Endothelial cell of umbilical vein (primary cell): ENCODE results near the gene GNL2. TPM values are rescaled to one million over a fixed set of nuclear protein-coding genes. Genes with fewer than 3 reads are reported as not detected.

Experiments
- BruUV-seq: library from RNA; stranded (reverse); fragments of 400-500 nt; replicated peaks from 2 replicates; lab custom pipeline; 2021; lab: Mats Ljungman, UMichigan
- CTCF ChIA-PET: fragments of 300-600, 350-600 bp; sonication (Branson Sonifier 250); formaldehyde crosslinking; loops from one replicate; lab custom pipeline; 2021; ENCODE audit warnings: antibody characterized with exemption, inconsistent platforms; lab: Charles Lee
- POLR2A ChIA-PET: fragments of 300-600, 350-600 bp; sonication (Branson Sonifier 250); formaldehyde crosslinking; loops from one replicate; lab custom pipeline; 2021; ENCODE audit warnings: antibody characterized with exemption, inconsistent platforms; lab: Charles Lee
- DNase-seq: peaks from one replicate; pipeline ENCODE4 v3.0.0-alpha.2; 2011; ENCODE audit warnings: low read depth, low spot score
- FAIRE-seq: peaks from 2 replicates; lab custom pipeline; 2011; peaks lifted over from hg19 to GRCh38; lab: Jason Lieb, UNC
- H2AFZ ChIP-seq: 2 replicates; pipeline ENCODE4 v1.6.0; 2012; ENCODE audit warnings: low read depth, low read length, control low read depth, inconsistent platforms
- H3K27ac ChIP-seq: 2 replicates; pipeline ENCODE4 v1.5.1; 2011; ENCODE audit warnings: low read depth, mild to moderate bottlenecking, control low read depth, low read length, moderate library complexity; ENCODE audit not compliant: insufficient read depth
- H3K27me3 ChIP-seq, 2 experiments: 2 replicates each; pipeline versions ENCODE4 v1.6.0 to v1.6.1; 2011; ENCODE audit warnings: low read length in 2 of 2, mixed read lengths in 1 of 2; ENCODE audit not compliant: control insufficient read depth in 2 of 2, insufficient read depth in 2 of 2
- H3K36me3 ChIP-seq, 2 experiments: 2 replicates in 1 of 2; 3 replicates in 1 of 2; pipeline ENCODE4 v1.5.1; 2011; ENCODE audit warnings: low read length in 2 of 2, mild to moderate bottlenecking in 1 of 2, moderate library complexity in 1 of 2; ENCODE audit not compliant: control insufficient read depth in 2 of 2, insufficient read depth in 2 of 2; ENCODE audit errors: extremely low read depth in 1 of 2
- H3K4me1 ChIP-seq: 3 replicates; pipeline ENCODE4 v1.5.1; 2011; ENCODE audit warnings: mild to moderate bottlenecking, low read length; ENCODE audit not compliant: control insufficient read depth, insufficient read depth; ENCODE audit errors: extremely low read depth
- H3K4me2 ChIP-seq: 2 replicates; pipeline ENCODE4 v1.6.1; 2011; ENCODE audit warnings: low read length, control low read depth, mixed read lengths; ENCODE audit not compliant: insufficient read depth
- H3K4me3 ChIP-seq, 3 experiments: fragments of 200-600 bp in 1 of 3; sonication (generic), shearing (Covaris generic) in 1 of 3; replicated peaks in 1 of 3; 2 replicates each; pipeline ENCODE4 v1.5.1; 2011 to 2016; ENCODE audit warnings: control low read depth in 3 of 3, low read length in 3 of 3, mild to moderate bottlenecking in 2 of 3, inconsistent platforms in 1 of 3, low read depth in 1 of 3, moderate library complexity in 1 of 3; ENCODE audit not compliant: insufficient read depth in 1 of 3
- H3K79me2 ChIP-seq: 2 replicates; pipeline ENCODE4 v1.6.0; 2012; ENCODE audit warnings: low read length, inconsistent platforms; ENCODE audit not compliant: control insufficient read depth, insufficient read depth
- H3K9ac ChIP-seq: replicated peaks from 2 replicates; pipeline ENCODE3; 2011; ENCODE audit warnings: low read length, control low read depth; ENCODE audit not compliant: insufficient read depth; ENCODE audit errors: extremely low read depth
- H3K9me1 ChIP-seq: replicated peaks from 3 replicates; pipeline ENCODE4 v1.6.0; 2011; ENCODE audit warnings: mild to moderate bottlenecking, low read length; ENCODE audit not compliant: control insufficient read depth, insufficient read depth; ENCODE audit errors: extremely low read depth
- H3K9me3 ChIP-seq: replicated peaks from 2 replicates; pipeline ENCODE4 v1.5.1; 2012; ENCODE audit warnings: low read length, inconsistent platforms; ENCODE audit not compliant: control insufficient read depth, insufficient read depth
- H4K20me1 ChIP-seq: replicated peaks from 2 replicates; pipeline ENCODE3; 2011; ENCODE audit warnings: mild to moderate bottlenecking, low read length; ENCODE audit not compliant: control insufficient read depth, insufficient read depth; ENCODE audit errors: extremely low read depth
- CTCF ChIP-seq, 2 donors: IDR thresholded peaks; 1 replicate in 1 of 2; 2 replicates in 1 of 2; pipeline ENCODE4 v1.5.1; 2011; ENCODE audit warnings: low read length in 2 of 2, mild to moderate bottlenecking in 2 of 2, moderate library complexity in 2 of 2, control low read depth in 1 of 2, inconsistent platforms in 1 of 2, low read depth in 1 of 2; ENCODE audit not compliant: insufficient read depth in 1 of 2; ENCODE audit errors: extremely low read depth in 1 of 2
- EZH2 ChIP-seq: IDR thresholded peaks from 2 replicates; pipeline ENCODE4 v1.6.1; 2012; ENCODE audit warnings: borderline replicate concordance, low read depth, mild to moderate bottlenecking, moderate library complexity, low read length, inconsistent platforms; ENCODE audit not compliant: severe bottlenecking
- FOS ChIP-seq: IDR thresholded peaks from 2 replicates; pipeline ENCODE4 v1.6.1; 2011; ENCODE audit warnings: mild to moderate bottlenecking, low read length, moderate library complexity, borderline replicate concordance; ENCODE audit not compliant: insufficient read depth
- GATA2 ChIP-seq: IDR thresholded peaks from 2 replicates; pipeline ENCODE4 v1.7.0; 2011; ENCODE audit warnings: low read depth, mild to moderate bottlenecking, moderate library complexity, mixed read lengths, low read length; ENCODE audit not compliant: insufficient read length, insufficient read depth
- JUN ChIP-seq: IDR thresholded peaks from 2 replicates; pipeline ENCODE4 v1.6.1; 2011; ENCODE audit warnings: borderline replicate concordance, low read depth; ENCODE audit not compliant: insufficient read length, insufficient read depth
- MAX ChIP-seq: IDR thresholded peaks from 2 replicates; pipeline ENCODE4 v1.6.1; 2011; ENCODE audit not compliant: insufficient read depth, insufficient read length
- MYC ChIP-seq: IDR thresholded peaks from one replicate; pipeline ENCODE4 v1.6.1; 2011; ENCODE audit warnings: mild to moderate bottlenecking, low read depth, low read length
- POLR2A ChIP-seq: IDR thresholded peaks from 2 replicates; pipeline ENCODE4 v1.6.1; 2012; ENCODE audit warnings: low read depth, mild to moderate bottlenecking, control low read depth, low read length
- POLR2AphosphoS5 ChIP-seq: IDR thresholded peaks from 2 replicates; pipeline ENCODE4 v1.6.1; 2012; ENCODE audit warnings: low read depth, mild to moderate bottlenecking, control low read depth, low read length, moderate library complexity; ENCODE audit not compliant: insufficient read depth
- dilution Hi-C: fragments of 300-500 bp; cut with MboI; formaldehyde crosslinking; loops from one replicate; pipeline ENCODE4 v1.15.0; 2019; ENCODE audit warnings: low sequenced_read_pairs; ENCODE audit not compliant: extremely low pct_ligation_motif_present
- intact Hi-C: fragments of 100-400 bp; cut with micrococcal nuclease; formaldehyde crosslinking; loops from one replicate; pipeline ENCODE4 v1.10.0; 2022
- polyA plus RNA-seq, 4 experiments: library from polyadenylated mRNA; depleted of rRNA in 3 of 4; stranded (reverse) in 3 of 4; unstranded in 1 of 4; fragments of >200 nt; gene quantifications; 2 replicates each; pipeline versions ENCODE4 v1.2.1 to v1.2.3, GENCODE V29; 2011 to 2012; ENCODE audit warnings: missing spikeins in 1 of 4
- small RNA-seq: library from RNA; depleted of rRNA; stranded (forward); fragments of <200 nt; gene quantifications from one replicate; pipeline ENCODE3, GENCODE V24; 2012; ENCODE audit warnings: low replicate concordance, low read depth; ENCODE audit not compliant: insufficient read depth, insufficient read length
- total RNA-seq: library from RNA; stranded (reverse); gene quantifications from 2 replicates; pipeline ENCODE4 v1.2.3, GENCODE V29; 2021

The GNL2 gene
- total and polyA plus RNA-seq, 2 donors (not counting 3 experiments of a cell fraction or from before 2014, with no cell fraction given) = 18.0 to 55.5 TPM

GRCh38 chr1:37517569-37517968, 78.2 kb downstream of the GNL2 start:
- TF ChIP-seq GATA2 = no peak
- TF ChIP-seq MYC = no peak
- TF ChIP-seq EZH2 = no peak
- TF ChIP-seq POLR2A = no peak
- no peak for TF ChIP-seq JUN
- no peak for TF ChIP-seq FOS
- no peak for TF ChIP-seq POLR2AphosphoS5
- TF ChIP-seq MAX = no peak
- TF ChIP-seq CTCF (IDR thresholded peaks at IDR 0.05; ENCODE audit: extremely low read depth in 1 of 2, insufficient read depth in 1 of 2, low read depth in 1 of 2, low read length in 2 of 2) = no peak
- peaks cover 15% of the 10 kb centered on the region for H3K4me1 ChIP-seq
- peaks cover 13% of the 10 kb centered on the region for H3K79me2 ChIP-seq
- no peak overlapping the region for H3K27ac ChIP-seq
- POLR2A ChIA-PET = no interaction called here
- H3K4me2 ChIP-seq = no peak overlapping the region
- H4K20me1 ChIP-seq = no peaks in the 10 kb centered on the region
- H3K27me3 ChIP-seq = no peaks in the 10 kb centered on the region
- DNase-seq = no peak
- H3K9me3 ChIP-seq = no peaks in the 10 kb centered on the region
- dilution Hi-C loops (no loop called here), intact Hi-C loops (no loop called here)
- H3K9ac ChIP-seq = no peak overlapping the region
- no TSS peak for BruUV-seq
- H3K36me3 ChIP-seq = peaks cover 0 to 4% of the 10 kb centered on the region in 2 experiments
- H3K9me1 ChIP-seq = no peaks in the 10 kb centered on the region
- CTCF ChIA-PET = no interaction called here
- no peak overlapping the region for H2AFZ ChIP-seq
- no peak overlapping the region for H3K4me3 ChIP-seq
- FAIRE-seq = no peak

Small RNAs within 50 kb of the gene (small RNA-seq; reads per million reads assigned to genes)
- gene AL034379.1 = not detected

Other genes with a start within 250 kb of the GNL2 start
- 6.3 and 7.5 TPM in 2 replicates for gene ZC3H12A, start 121.4 kb downstream of the GNL2 start, total RNA-seq
- gene ZC3H12A, start 121.4 kb downstream of the GNL2 start, polyA plus RNA-seq = 9.4 and 12.9 TPM in 2 replicates
- gene MEAF6, start 81.2 kb downstream of the GNL2 start, total RNA-seq = 50.5 and 62.5 TPM in 2 replicates
- gene MEAF6, start 81.2 kb downstream of the GNL2 start, polyA plus RNA-seq = 24.3 and 28.0 TPM in 2 replicates
- 18.4 and 19.6 TPM in 2 replicates for gene SNIP1, start 41.6 kb downstream of the GNL2 start, total RNA-seq
- gene SNIP1, start 41.6 kb downstream of the GNL2 start, polyA plus RNA-seq = 3.7 and 5.0 TPM in 2 replicates
- gene DNALI1, start 39.0 kb downstream of the GNL2 start, total RNA-seq = 6.2 and 8.1 TPM in 2 replicates
- 5.2 and 5.7 TPM in 2 replicates for gene DNALI1, start 39.0 kb downstream of the GNL2 start, polyA plus RNA-seq
- gene RSPO1, start 39.0 kb upstream of the GNL2 start, total RNA-seq = not detected in 2 replicates
- not detected in 2 replicates for gene RSPO1, start 39.0 kb upstream of the GNL2 start, polyA plus RNA-seq
- gene CDCA8, start 96.6 kb upstream of the GNL2 start, total RNA-seq = 43.7 and 45.7 TPM in 2 replicates
- 36.2 and 38.5 TPM in 2 replicates for gene CDCA8, start 96.6 kb upstream of the GNL2 start, polyA plus RNA-seq
- not detected in 2 replicates for gene EPHA10, start 169.2 kb upstream of the GNL2 start, total RNA-seq
- not detected in 2 replicates for gene EPHA10, start 169.2 kb upstream of the GNL2 start, polyA plus RNA-seq
- gene MANEAL, start 197.9 kb upstream of the GNL2 start, total RNA-seq = 0.66 and 0.92 TPM in 2 replicates
- gene MANEAL, start 197.9 kb upstream of the GNL2 start, polyA plus RNA-seq = 1.3 and 1.9 TPM in 2 replicates
- gene C1orf122, start 211.9 kb upstream of the GNL2 start, total RNA-seq = 32.8 and 36.5 TPM in 2 replicates
- 38.8 and 54.0 TPM in 2 replicates for gene C1orf122, start 211.9 kb upstream of the GNL2 start, polyA plus RNA-seq
- gene YRDC, start 212.3 kb upstream of the GNL2 start, total RNA-seq = 19.2 and 20.4 TPM in 2 replicates
- 20.4 and 20.5 TPM in 2 replicates for gene YRDC, start 212.3 kb upstream of the GNL2 start, polyA plus RNA-seq